Esophagus squamous epithelium (tissue), 4 donors: ENCODE data around the gene RAB22A.

Source experiments
- CTCF ChIP-seq, 6 experiments: fragments of 450-650 bp in 4 of 6; fragments of 200-600 bp in 2 of 6; sonication (generic) in 2 of 6; IDR thresholded peaks; one replicate each; pipeline ENCODE4 v1.5.1; 2016 to 2019; ENCODE audit warnings: antibody characterized with exemption in 6 of 6, mild to moderate bottlenecking in 4 of 6, moderate library complexity in 4 of 6
- POLR2A ChIP-seq, 4 donors: fragments of 450-650 bp; IDR thresholded peaks; one replicate each; pipeline ENCODE4 v1.6.1; 2017; ENCODE audit warnings: antibody characterized with exemption in 4 of 4, mild to moderate bottlenecking in 4 of 4, moderate library complexity in 3 of 4

DNA sequence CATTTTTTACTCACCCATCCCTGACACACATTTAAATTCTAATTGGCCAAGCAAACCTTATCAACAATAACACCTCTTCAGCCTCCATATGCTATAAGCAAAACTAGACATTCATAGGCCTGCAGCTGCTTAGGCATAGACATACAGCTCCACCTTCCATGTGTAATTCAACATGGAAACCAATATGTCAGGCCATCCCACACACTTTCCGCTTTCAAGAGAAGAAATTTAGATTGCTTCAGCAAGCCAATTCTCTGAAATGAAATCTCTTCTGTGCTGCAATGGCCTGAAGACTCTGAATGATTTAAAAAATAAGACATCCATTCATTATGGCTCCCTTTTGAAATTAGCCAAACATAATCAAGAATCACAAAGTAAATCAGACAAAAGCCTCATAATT is 4.5 kb upstream of the RAB22A start:
- TF ChIP-seq POLR2A (IDR thresholded peaks at IDR 0.05) (no peak), CTCF (IDR thresholded peaks at IDR 0.05) (no peak)
